Fibroblast of skin of right biceps (primary cell): Measurements from ENCODE around the gene YWHAB.

Experiments
- DNase-seq: peaks from one replicate; pipeline ENCODE4 v3.0.0-alpha.2; 2013

YWHAB gene

DNA sequence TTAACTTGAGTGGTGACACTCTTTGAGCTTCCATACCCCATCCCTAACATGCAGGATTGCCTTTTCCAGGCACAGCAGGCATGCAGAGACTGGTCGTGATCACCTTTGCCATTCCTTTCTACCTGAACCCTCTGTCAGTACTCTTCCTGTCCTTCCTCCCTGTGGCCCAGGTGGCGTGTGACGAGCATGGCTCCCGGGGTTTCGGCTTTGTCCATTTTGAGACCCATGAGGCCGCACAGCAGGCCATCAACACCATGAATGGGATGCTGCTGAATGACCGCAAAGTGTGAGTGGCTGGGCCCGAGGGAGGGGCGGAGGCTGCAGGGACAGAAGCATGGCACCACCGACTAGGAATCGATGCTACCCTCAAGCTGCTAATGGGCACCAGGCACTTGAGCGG lies 31.1 kb downstream of the YWHAB start:
- DNase-seq, result no peak

DNA sequence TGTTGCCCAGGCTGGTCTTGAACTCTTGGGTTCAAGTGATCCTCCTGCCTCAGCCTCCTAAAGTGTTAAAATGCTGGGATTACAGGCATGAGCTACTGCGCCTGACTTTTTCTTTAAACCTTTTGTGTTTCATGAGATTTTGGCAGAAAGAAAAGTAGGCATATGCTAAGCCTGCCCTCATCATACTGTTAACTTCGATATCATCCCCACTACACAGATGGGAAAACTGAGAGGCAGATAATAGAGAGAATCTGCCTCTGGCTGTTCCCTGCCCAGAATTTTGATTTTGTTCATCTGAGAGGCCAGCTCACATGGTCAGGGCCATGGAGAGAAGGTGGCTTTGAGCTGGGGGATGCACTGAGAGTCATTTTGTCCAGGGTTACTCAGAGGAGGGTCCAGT lies 31.9 kb downstream of the YWHAB start:
- DNase-seq, result no peak

DNA sequence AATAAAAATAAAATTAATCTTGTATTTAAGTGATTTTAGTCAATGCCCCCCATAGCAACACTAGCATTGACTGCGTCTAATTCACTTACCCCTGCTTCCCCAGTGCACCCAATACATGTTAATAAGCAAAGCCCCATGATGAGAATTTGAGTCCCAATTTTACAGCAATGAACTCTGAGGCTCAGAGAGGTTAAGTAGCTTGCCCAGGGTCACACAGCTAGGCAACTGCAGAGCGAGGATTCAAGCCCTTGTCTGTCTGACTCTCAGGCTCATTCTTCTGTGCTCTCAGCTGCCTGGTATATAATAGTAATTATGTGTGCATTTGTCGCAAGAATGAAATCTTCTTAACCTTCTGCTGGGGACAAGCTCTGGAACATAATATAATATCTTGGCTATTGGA lies 32.8 kb downstream of the YWHAB start:
- DNase-seq, result no peak

DNA sequence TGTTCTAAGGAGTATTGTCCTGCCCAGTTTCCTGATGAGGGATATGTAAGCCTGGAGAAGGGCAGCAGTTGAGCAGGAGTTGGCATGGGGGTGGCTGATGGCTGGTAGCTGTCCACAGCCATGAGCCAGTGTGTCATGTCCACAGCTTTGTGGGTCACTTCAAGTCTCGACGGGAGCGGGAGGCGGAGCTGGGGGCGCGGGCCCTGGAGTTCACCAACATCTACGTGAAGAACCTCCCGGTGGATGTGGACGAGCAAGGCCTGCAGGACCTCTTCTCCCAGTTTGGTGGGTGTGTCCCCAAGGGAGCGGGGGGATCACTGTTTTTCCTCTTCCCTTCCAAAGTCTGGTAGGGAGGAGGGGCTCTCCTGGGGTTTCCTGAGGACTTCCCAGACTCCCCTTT lies 33.3 kb downstream of the YWHAB start:
- no peak for DNase-seq

DNA sequence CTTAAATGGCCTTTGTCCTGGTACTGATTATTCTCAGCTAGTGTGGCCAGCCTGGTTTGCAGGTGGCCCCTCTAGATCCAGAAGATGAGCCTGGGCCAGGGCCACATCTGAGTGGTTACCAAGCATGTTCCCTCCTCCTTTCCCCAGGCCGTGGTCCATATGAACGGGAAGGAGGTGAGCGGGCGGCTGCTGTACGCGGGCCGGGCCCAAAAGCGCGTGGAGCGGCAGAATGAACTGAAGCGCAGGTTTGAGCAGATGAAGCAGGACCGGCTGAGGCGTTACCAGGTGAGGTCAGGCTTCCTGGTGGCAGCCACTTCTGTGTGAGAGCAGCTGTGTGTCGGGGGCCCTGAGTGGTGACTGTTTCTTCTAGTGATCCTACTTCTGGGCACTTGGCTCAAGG lies 35.9 kb downstream of the YWHAB start:
- DNase-seq, result no peak

DNA sequence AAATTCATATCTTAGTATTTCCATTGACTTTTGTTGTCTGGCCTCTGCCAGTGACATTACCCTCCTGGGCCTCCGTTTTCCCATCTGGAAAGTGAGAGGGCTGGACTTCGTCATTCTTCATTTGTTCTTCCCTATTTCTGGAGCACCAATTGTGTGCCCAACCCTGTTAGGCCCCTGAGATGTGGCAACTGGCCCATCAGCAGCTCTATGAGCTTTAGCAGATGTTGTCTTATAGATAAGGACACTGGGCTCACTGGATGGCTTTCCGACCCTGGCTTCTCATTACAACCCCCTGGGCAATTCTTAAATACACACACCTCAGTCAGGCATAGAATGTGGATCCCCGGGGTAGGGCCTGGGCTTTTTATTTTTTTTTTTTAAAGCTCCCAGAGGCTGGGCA lies 39.0 kb downstream of the YWHAB start:
- no peak for DNase-seq

DNA sequence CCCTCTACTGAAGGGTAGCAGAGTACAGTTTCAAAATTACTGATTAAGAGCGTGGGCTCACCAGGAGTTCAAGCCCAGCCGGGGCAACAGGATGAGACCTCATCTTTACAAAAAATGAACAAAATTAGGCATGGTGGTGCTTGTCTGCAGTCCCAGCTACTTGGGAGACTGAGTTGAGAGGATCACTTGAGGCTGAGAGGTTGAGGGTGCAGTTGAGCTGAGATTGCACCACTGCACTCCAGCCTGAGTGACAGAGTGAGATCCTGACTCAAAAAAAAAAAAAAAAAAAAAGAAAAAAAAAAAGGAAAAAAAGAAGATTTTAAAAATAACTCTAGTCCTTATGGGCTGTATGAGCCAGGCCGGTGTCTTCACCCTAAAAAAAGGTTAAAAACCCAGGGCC lies 43.1 kb downstream of the YWHAB start:
- no peak for DNase-seq

DNA sequence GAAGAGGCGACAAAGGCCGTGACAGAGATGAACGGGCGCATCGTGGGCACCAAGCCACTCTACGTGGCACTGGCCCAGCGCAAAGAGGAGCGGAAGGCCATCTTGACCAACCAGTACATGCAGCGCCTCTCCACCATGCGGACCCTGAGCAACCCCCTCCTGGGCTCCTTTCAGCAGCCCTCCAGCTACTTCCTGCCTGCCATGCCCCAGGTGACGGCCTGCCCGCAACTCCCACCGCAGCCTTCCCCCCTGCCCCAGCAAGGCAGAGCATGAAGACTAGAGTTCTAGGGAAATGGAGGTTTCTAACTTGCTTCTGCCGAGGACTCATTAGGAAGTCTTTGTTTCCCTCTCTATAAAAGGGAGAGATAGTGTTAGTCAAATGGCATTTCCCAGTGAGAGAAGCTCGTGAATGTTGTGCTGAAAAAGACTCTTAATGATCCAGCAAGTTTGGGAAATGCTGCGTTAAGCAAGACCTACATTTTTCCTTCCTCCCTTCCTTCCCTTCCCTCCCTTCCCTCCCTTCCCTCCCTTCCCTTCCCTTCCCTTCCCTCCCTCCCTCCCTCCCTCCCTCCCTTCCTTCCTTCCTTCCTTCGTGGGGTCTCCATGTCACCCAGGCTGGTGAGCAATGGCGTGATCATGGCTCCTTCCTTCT lies 45.1 kb downstream of the YWHAB start:
- DNase-seq, result no peak

DNA sequence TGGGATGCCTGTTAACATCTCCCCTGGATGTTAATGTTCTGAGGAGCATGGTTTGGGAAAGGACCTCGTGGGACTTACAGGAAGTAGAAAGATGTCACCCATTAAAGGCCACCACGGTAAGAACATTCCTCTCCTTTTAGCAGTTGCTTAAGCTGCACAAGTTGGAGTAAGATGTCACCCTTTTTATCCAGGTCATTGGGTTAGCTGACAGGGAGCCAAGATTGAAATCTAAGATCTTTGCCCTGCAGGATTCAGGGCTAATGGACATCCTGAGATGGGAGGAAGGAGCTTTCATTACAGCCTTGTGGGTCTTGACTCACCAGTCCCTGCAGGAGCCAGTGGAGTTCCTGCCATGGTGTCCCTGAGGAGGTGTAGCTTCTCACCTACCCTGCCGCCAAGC lies 46.4 kb downstream of the YWHAB start:
- no peak for DNase-seq

DNA sequence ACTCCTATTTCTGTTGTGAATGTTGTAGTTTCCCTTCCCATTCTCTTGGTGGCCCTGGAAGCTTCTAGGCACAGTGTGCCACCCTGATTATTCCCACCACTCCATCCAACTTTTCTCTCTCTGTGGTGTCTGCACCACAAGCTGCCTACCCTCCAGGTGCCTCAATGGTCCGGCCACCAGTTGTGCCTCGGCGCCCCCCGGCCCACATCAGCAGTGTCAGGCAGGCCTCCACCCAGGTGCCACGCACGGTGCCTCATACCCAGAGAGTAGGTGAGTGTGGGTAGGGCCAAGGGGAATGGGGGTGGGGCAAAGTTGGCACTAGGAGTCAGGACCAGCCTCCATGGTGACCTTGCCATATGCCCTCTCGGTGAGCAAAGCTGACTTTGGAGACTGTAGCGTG lies 47.4 kb downstream of the YWHAB start:
- DNase-seq, result no peak

DNA sequence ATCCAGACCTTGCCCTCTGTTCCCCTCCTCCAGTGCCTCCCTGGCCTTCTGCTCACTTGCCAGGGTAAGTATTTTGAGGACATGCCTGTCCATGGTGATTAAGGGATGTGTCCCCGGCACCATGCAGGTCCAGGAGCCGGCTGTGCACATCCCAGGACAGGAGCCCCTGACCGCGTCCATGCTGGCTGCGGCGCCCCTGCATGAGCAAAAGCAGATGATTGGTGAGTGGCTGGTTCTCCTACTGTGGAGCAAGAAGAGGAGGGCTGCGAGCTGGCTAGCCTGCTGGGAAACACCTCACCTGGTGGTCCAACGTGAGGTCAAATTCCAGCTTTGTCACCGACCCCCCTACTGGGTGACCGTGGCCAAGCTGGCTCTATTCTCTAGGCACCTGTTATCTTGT lies 51.0 kb downstream of the YWHAB start:
- DNase-seq, result no peak

DNA sequence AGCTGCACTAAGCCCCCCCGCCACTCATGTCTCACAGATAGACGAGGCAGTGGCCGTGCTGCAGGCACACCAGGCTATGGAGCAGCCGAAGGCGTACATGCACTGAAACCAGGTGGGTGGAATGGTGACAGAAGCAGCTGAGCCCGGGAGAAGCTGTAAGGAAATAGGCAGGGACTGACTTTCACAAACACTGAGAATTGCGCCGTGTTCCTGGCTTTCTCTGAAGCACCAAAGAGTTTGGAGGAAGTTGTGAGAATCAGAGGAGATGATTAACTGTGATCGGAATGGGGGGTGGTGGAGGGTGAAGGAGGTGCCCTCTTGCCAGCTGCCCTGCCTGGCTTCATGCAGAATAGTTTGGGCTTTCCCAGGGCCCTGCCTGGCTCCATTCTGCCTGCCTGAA lies 53.1 kb downstream of the YWHAB start:
- no peak for DNase-seq

DNA sequence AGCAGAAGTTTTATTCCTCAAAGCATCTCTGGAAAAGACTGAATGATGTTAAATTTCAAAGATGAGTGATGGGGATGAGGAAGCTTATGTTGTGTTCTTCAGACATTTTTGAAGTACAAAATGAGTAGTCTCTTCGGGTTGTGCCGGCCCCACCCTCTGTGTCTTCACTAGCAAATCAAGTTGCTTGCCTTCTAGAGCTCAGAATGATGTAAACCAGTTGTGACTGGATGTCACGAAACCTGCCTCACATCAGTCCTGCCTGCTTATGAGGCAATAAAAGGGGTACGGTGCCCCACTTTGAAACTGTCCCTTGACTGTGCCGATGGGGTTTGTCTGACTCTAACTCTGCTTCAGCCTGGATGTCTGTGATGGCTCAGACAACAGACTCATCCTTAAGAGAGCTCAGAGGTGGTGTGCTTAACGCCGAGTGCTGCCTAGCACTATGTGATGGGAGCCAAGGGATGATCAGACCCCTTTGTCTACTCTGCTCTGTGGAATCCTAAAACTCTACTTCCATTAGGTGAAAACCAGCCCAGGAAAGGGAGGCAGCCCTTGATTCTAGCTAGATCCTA lies 55.7 kb downstream of the YWHAB start:
- DNase-seq, result no peak

DNA sequence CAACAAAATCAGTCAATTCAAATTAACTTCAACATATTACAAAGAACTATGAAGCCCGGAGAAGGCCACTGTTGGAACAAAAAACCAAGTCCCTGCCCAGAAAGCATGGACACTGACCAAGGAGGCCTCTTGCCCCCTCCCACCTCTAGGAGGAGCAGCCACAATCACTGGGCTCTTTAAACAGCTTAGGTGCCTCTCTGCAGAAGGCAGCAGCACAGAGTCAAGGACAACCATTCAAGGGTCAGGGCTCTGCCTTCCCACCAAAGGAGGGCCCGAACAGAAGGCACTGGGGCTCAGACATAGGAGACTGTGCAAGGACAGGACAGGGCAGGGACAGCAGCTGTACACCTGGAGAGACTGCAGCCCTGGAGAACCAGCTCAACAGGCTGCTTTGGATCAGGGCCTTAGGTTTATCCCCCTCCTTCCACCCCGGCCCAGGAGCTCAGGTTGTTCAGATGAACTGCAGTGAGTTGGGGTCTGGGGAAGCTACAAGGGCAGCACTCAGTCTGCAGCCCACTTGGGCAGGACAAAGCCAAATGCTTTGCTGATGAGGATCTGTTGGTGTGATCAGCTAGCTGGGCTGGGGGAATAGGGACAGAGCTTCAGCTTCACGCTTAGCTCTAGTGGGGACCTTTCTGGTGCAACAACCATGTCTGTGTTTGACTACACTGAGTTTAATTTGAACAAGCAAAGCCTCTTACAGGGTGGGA lies 56.9 kb downstream of the YWHAB start:
- DNase-seq, result no peak

DNA sequence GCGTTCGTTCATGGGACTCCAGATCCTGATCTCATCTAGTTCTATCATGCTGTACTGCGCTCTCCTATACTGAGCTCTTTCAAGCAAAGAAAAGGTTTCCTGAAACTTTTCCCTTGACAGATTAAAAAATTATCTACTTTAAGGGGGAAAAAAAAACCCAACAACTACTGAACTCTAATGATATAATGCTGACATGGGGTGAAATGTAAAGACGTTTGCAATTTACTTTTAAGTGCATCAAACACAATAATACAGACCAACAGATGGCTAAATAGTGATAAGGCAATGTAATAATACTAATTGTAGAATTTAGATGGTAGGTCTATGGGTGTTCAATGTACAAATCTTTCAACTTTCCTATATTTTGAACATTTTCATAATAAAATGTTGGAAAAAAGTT lies 58.3 kb downstream of the YWHAB start:
- no peak for DNase-seq

DNA sequence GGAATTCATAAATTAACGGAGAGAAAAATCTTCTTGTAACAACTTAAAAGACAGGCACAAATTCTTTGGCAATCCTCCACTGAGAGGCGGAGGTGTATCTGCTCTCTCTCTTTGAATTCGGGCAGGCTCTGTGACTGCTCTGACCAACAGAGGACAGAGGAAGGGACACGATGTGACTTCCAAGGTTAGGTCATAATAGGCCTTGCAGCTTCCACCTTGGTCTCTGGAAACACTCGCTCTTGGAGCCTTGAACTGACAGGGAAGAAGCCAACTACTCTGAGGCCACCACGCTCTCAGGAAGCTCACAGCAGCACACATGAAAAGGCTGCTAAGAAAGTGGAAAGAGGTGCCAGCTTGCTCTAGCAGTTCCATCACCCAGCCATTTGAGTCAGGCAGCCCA lies 59.8 kb downstream of the YWHAB start:
- DNase-seq, result no peak

DNA sequence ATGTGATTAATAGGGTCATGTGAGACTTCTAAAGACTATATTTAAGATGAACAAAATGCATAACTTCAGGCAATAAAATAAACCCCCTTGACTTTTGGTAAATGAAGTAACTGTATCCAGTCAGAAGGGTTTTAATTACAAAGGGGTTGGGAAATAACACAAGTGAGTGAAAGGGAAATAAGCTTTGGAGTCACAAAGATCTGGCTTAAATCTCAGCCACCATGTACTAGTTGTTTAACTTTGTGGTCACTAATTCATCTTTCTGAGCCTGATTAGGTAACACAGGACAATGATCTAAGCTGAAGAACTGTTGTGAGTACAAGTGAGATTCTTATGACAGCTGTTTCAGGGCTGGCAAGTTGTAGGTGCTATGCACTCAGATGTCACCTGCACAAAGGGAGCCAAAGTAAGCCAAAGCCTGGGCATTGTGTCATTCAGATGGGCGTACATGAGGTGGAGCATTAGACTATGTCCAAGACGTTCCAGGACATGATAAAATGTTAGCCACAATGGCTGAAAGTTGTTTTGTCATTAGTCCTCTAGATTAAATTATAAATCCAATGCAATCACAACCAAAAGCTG lies 60.9 kb downstream of the YWHAB start:
- no peak for DNase-seq

DNA sequence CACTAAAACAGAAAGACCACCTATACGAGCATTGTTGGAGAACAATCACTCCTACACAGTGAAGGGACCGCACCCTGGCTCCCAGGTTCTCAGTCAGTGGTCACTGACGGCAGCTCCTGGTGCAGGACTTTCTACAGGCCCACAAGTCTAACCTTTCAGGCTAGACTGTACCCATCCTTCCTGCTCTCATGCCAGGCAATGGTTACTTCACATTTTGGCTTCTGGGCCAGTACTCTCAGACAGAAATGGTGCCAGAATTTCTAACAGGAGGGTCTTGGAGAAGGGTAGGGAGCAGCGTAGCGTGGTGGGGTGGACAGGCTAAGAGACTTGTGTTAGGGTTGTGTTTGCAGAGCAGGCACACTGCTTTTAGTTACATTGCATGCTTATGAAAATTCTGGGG lies 62.6 kb downstream of the YWHAB start:
- no peak for DNase-seq

DNA sequence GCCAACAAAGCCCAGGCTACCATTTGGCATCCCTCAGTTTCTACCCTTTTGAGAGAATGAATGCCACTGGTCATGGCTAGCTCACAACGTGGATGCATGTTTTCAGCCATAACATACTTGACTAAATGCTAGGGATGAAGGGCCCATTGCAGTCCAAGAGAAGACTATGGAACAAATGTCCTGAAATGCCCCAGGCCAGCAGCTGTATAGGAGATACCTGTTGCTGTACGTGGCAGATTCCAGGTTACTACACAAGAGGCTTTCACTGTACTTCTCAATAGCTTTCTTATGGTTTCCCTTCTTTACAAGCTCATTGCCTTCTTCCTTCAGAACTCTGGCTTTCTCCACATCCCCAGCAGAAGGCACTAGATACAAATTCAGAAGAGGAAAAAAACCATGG lies 63.0 kb downstream of the YWHAB start:
- DNase-seq, result no peak

DNA sequence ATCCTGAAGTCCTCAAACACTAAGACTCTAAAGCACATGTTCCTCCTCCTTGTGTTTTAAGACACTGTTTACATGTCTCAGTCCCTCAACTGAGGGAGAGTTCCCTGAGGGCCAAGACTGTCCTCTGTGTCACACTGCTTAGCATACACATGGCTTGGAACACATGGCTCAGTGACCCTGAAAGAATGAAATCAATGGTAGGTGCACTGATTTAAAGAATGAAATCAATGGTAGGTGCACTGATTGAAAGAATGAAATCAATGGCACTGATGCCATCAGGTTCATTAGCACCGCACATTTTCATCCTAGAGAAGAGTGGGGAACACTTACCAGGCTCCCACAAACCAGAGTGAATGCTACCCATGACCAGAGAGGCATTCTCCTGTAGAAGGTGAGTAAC lies 64.9 kb downstream of the YWHAB start:
- DNase-seq, result no peak

DNA sequence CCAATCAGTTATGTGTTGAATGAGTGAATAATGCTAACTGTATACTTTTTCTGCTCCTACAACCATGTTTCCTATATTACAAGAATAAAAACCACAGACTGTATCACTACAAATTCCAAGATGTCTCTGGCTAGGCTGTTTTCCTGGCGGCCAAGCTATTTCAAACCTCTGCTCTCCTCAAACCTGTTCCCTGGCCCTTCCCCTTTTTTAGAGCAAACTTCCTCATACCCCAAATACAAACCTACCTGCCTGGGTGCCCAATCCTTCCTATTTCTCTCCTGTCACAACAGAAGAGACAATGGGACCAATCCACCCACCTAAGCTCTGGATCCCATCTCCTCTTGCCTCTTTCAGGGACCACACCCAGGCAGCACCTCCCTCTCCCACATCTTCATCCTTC lies 67.2 kb downstream of the YWHAB start:
- DNase-seq, result no peak

DNA sequence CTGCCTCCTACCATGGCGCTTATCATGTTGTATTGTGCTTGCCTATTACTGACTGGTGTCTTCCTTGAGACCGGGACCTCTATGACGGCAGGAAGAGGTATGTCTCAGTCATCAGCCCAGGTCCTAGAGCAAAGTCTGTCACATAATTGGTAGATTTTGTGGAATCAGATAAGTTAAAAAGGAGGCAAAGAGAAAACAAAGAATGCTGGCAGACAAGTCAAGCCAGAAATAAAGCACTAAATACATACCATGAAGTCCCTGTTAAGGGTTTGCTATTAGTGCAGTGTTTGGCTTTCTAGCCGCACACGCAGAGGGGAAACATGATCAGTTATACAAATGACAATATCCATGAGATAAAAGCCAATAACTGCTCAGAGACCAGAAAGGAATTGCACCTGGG lies 68.7 kb downstream of the YWHAB start:
- DNase-seq, result no peak

DNA sequence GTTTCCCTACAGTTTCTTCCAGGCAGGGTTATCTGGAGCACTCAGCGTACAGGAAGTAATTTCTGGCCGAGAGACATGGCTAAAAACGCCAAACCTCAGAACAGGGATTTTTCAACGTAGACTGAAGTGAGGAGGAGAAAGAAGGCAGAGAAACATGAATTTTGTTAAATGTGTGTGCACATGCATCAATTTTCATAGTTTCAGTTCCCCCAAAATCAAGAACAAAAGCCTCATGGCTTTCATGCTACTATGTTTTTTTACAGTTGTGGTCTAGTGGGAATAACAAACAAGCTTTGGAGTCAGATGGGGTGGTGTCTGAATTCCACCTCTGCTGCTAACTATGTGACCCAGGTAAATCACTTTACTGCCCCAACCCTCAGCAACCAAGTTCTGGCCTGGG lies 69.8 kb downstream of the YWHAB start:
- DNase-seq, result no peak

DNA sequence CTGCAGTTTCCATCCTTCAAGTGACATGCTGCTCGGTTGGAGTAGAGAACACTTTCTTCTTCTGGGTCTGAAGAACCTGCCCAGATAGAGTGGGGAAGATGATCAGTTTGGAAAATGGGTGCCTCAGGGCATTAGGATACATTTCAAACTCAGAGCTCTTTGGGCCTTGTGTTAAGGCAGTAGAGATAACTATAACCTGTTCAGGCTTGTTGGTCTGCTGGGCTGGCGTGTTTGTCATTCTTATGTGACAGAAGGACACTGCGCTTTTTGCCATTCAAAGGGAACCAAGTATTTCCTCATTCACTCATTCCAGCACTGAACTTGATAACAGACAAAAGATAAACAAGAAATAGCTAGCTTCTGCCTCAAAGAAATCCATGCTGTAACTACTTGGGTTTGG lies 70.9 kb downstream of the YWHAB start:
- DNase-seq, result no peak
